DOHH2 (cell line): ENCODE results near the gene B3GALT2.
A peak's percentile ranks its signal among the peaks of the same experiment; 100 is the strongest.

Source experiments
- H3F3A ChIP-seq: fragments of 200-600 bp; sonication (generic), shearing (Covaris generic); 2 replicates; pipeline ENCODE4 v1.6.0; 2016; ENCODE audit warnings: antibody characterized with exemption, mild to moderate bottlenecking; ENCODE audit not compliant: control insufficient read depth, insufficient read depth
- H3K27ac ChIP-seq: fragments of 200-600 bp; sonication (generic); 2 replicates; pipeline ENCODE4 v1.5.1; 2014; ENCODE audit warnings: low read depth, mild to moderate bottlenecking, low read length, moderate library complexity
- H3K27me3 ChIP-seq: fragments of 200-600 bp; sonication (generic); 2 replicates; pipeline ENCODE4 v1.6.1; 2014; ENCODE audit warnings: mild to moderate bottlenecking, low read length, mixed read lengths; ENCODE audit not compliant: control insufficient read depth
- H3K36me3 ChIP-seq: fragments of 200-600 bp; sonication (generic); 2 replicates; pipeline ENCODE4 v1.6.1; 2014; ENCODE audit warnings: mild to moderate bottlenecking, low read length, moderate library complexity, mixed read lengths; ENCODE audit not compliant: control insufficient read depth
- H3K4me1 ChIP-seq: fragments of 200-600 bp; sonication (generic); 2 replicates; pipeline ENCODE4 v1.6.1; 2014; ENCODE audit warnings: mild to moderate bottlenecking, low read length, mixed read lengths; ENCODE audit not compliant: control insufficient read depth
- H3K4me2 ChIP-seq: fragments of 200-600 bp; sonication (generic); 2 replicates; pipeline ENCODE4 v1.6.0; 2014; ENCODE audit warnings: mild to moderate bottlenecking, low read length, moderate library complexity
- H3K4me3 ChIP-seq: fragments of 200-600 bp; sonication (generic); 2 replicates; pipeline ENCODE4 v1.5.1; 2014; ENCODE audit warnings: mild to moderate bottlenecking, low read length, mixed read lengths
- H3K79me2 ChIP-seq: fragments of 200-600 bp; sonication (generic); 2 replicates; pipeline ENCODE4 v1.6.1; 2014; ENCODE audit warnings: mild to moderate bottlenecking, low read length, mixed read lengths; ENCODE audit not compliant: control insufficient read depth
- H3K9me2 ChIP-seq: fragments of 200-600 bp; sonication (generic); replicated peaks from 2 replicates; pipeline ENCODE4 v1.6.1; 2014; ENCODE audit warnings: mild to moderate bottlenecking, low read length, mixed read lengths; ENCODE audit not compliant: control insufficient read depth
- H3K9me3 ChIP-seq: fragments of 200-600 bp; sonication (generic); 2 replicates; pipeline ENCODE4 v1.6.1; 2014; ENCODE audit warnings: antibody characterized with exemption, low read length, mixed read lengths; ENCODE audit not compliant: control insufficient read depth, insufficient read depth
- H4K20me1 ChIP-seq: fragments of 200-600 bp; sonication (generic); 2 replicates; pipeline ENCODE4 v1.6.0; 2014; ENCODE audit warnings: low read depth, mild to moderate bottlenecking, antibody characterized with exemption, low read length, moderate library complexity; ENCODE audit not compliant: control insufficient read depth, insufficient read depth
- EZH2phosphoT487 ChIP-seq: fragments of 200-600 bp; sonication (generic); IDR thresholded peaks from 2 replicates; pipeline ENCODE4 v1.6.1; 2017; ENCODE audit warnings: borderline replicate concordance, mild to moderate bottlenecking, antibody characterized with exemption, low read length, moderate library complexity, mixed read lengths
- TF ChIP-seq, protein P1 (sequence below): fragments of 200-600 bp; sonication (generic); IDR thresholded peaks from one replicate; pipeline ENCODE4 v1.5.1; 2014; ENCODE audit warnings: antibody characterized with exemption, mild to moderate bottlenecking, low read depth, low read length; ENCODE audit not compliant: poor library complexity, severe bottlenecking

Gene B3GALT2

DNA sequence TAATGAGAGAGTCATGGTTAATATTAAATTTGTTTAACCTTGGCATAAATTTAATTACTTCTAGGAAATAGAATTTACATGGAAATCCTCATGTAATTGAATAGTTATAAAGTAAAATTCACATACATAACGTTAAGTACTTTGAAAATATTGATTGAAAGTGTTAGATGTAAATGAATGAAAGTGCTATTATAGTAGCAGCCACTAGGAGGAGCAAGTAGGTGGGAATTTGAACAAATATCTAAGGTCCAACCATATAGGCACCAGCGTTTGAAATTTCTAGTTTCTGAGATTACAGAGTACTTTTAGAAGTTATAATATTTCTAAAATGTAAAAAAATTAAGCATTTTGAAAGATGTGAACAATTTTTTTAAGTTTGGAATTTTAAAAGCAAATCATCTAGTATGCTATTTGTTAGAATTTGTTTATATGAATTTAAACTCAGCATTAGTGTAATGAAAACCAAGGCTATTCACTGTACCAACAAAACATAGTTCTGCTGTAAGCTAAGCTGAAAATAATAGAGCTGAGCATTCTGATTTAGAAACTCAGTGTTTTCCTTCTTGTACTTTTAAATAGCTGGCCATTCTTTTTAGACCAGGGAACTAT lies 3.3 kb downstream of the B3GALT2 start:
- H3K36me3 ChIP-seq: no peaks in the 10 kb centered on the region
- no peak overlapping the region for H3K4me3 ChIP-seq
- H3K27me3 ChIP-seq: no peaks in the 10 kb centered on the region
- H3K9me2 ChIP-seq: no peaks in the 10 kb centered on the region
- peaks cover 2% of the 10 kb centered on the region; the same call in 1 of the 2 replicates for H3F3A ChIP-seq
- TF ChIP-seq EZH2phosphoT487: no peak
- TF ChIP-seq, protein P1, sequence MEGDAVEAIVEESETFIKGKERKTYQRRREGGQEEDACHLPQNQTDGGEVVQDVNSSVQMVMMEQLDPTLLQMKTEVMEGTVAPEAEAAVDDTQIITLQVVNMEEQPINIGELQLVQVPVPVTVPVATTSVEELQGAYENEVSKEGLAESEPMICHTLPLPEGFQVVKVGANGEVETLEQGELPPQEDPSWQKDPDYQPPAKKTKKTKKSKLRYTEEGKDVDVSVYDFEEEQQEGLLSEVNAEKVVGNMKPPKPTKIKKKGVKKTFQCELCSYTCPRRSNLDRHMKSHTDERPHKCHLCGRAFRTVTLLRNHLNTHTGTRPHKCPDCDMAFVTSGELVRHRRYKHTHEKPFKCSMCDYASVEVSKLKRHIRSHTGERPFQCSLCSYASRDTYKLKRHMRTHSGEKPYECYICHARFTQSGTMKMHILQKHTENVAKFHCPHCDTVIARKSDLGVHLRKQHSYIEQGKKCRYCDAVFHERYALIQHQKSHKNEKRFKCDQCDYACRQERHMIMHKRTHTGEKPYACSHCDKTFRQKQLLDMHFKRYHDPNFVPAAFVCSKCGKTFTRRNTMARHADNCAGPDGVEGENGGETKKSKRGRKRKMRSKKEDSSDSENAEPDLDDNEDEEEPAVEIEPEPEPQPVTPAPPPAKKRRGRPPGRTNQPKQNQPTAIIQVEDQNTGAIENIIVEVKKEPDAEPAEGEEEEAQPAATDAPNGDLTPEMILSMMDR: peak; percentile 71
- no peak overlapping the region for H3K27ac ChIP-seq
- H4K20me1 ChIP-seq: no peaks in the 10 kb centered on the region; the same call in 1 of the 2 replicates
- H3K9me3 ChIP-seq: no peaks in the 10 kb centered on the region
- peaks cover 44% of the 10 kb centered on the region for H3K79me2 ChIP-seq
- H3K4me1 ChIP-seq: peaks cover 9% of the 10 kb centered on the region
- no peak overlapping the region for H3K4me2 ChIP-seq

DNA sequence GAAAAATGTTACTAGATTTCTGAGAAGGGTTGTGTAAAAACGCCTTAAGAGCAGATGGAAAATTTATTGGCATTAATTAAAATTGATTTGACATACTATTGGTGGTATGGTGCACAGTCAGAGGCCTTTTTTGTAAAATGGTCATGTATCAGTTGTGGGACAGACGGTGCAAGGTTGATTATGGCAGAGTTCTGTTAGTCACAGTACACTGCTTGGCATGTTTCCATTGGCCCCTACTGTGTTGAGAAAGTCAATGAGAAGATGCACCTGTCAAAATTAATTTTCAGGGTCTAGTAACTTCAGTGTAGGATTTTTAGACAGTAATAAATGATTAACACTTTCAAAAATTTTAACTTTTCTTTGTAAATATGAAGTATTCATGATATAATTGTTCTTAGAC lies 4.4 kb downstream of the B3GALT2 start:
- Histone ChIP-seq H3K27me3 (no peaks in the 10 kb centered on the region), H3F3A (peaks cover 2% of the 10 kb centered on the region; the same call in 1 of the 2 replicates), H3K4me2 (no peak overlapping the region), H3K9me3 (no peaks in the 10 kb centered on the region), H3K27ac (no peak overlapping the region), H3K79me2 (peaks cover 32% of the 10 kb centered on the region), H3K4me3 (no peak overlapping the region), H3K4me1 (peaks cover 9% of the 10 kb centered on the region), H4K20me1 (no peaks in the 10 kb centered on the region; the same call in 1 of the 2 replicates), H3K36me3 (no peaks in the 10 kb centered on the region), H3K9me2 (no peaks in the 10 kb centered on the region)
- TF ChIP-seq, protein P1: no peak
- TF ChIP-seq EZH2phosphoT487: no peak

DNA sequence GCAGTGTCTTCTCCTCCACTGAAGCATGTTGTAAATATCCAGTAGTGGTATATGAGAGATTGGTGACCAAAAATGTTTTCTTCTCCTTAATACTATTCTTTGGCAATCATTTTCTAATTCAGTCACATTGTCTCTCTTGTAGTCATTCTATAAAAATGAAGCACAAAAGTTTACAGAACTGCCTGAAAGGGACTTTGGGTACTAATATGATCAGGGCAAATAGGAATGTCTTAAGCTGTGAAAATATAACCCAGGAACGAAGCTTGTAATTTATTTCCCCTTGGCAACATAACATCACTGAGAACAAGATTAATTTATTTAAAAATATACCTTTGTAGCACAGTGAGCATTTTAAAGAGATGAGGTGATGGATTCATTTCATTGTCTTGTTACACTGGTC lies 4.9 kb downstream of the B3GALT2 start:
- Histone ChIP-seq H3K79me2 (peaks cover 28% of the 10 kb centered on the region), H3K4me2 (no peak overlapping the region), H4K20me1 (no peaks in the 10 kb centered on the region; the same call in 1 of the 2 replicates), H3F3A (peaks cover 2% of the 10 kb centered on the region; the same call in 1 of the 2 replicates), H3K27ac (no peak overlapping the region), H3K4me1 (peaks cover 7% of the 10 kb centered on the region), H3K36me3 (no peaks in the 10 kb centered on the region), H3K9me3 (no peaks in the 10 kb centered on the region), H3K27me3 (no peaks in the 10 kb centered on the region), H3K9me2 (no peaks in the 10 kb centered on the region), H3K4me3 (no peak overlapping the region)
- no peak for TF ChIP-seq EZH2phosphoT487
- TF ChIP-seq, protein P1: no peak
